ENCODE results near the gene TRIM71.
"Not testable (repeated sequence)": the region's sequence is repeated elsewhere in the genome, so short reads cannot be mapped to it uniquely, and the experiment has no call there.

DNA sequence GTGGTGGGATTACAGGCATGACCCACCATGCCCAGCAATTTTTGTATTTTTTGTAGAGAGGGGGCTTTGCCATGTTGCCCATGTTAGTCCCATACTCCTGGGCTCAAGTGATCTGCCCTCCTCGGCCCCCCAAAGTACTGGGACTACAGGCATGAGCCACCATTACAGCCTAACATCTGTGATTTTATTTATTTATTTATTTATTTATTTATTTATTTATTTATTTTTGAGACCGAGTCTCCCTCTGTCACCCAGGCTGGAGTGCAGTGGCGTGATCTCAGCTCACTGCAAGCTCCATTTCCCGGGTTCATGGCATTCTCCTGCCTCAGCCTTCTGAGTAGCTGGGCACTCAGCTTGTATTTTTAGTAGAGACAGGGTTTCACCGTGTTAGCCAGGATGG lies 16.4 kb upstream of the TRIM71 start:
- not testable (repeated sequence) for TF ChIP-seq POLR2A, CTCF (IDR thresholded peaks at IDR 0.05)
